Measurements from ENCODE around the gene YWHAG. TPM values are rescaled to one million over a fixed set of nuclear protein-coding genes. Genes with fewer than 3 reads are reported as not detected.

Gene YWHAG
- total RNA-seq, 1 experiment from 2014 or later: 241 TPM

DNA sequence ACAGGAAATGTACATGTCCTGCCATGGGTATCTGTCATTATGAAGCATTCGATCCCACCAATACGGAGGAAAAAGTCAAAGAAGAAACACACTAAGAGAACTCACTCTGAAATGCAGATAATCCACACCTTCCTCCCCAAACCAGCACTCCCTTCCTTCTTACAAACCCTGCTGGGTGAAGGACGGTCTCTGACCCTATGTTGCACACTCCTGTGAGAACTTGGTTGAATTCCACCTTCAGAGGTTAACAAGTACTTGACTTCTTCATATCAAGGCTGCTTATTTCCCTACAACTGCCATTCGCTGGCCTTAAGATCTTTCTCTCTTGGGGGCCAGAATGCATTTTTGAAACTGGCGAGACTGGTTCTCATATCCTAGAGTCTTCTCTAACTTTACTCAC lies 16.6 kb downstream of the YWHAG start:
- no peak overlapping the region for H2BK12ac ChIP-seq (ENCODE audit: insufficient read length, low read depth, low read length)
- peaks cover 58 to 81% (median 79%) of the 10 kb centered on the region in 3 experiments for H3K36me3 Mint-ChIP-seq (ENCODE audit: insufficient read depth in 1 of 3, low read depth in 3 of 3)
- no peak overlapping the region for H3T11ph ChIP-seq (ENCODE audit: low read length)
- no peak overlapping the region for H2BK5ac ChIP-seq (ENCODE audit: insufficient read length, low read length)
- H3K27me3 ChIP-seq (ENCODE audit: insufficient read depth, low read length): no peaks in the 10 kb centered on the region
- H2AFZ ChIP-seq (ENCODE audit: low read length): no peak overlapping the region
- H3K9me3 Mint-ChIP-seq: no peaks in the 10 kb centered on the region
- no peak overlapping the region for H3K23ac ChIP-seq (ENCODE audit: insufficient read length, low read depth, low read length)
- H3K27ac ChIP-seq (ENCODE audit: insufficient read length, low read depth, low read length): no peak overlapping the region
- H3K9me3 ChIP-seq (ENCODE audit: control insufficient read depth, low read depth, low read length): no peaks in the 10 kb centered on the region
- H4K20me1 ChIP-seq (ENCODE audit: control insufficient read depth, insufficient read depth, insufficient read length): no peaks in the 10 kb centered on the region
- no peak overlapping the region for H2BK15ac ChIP-seq (ENCODE audit: low read depth, low read length)
- H3K4me2 ChIP-seq (ENCODE audit: insufficient read depth, insufficient read length, low read length): no peak overlapping the region
- no peak overlapping the region for H3K14ac ChIP-seq (ENCODE audit: insufficient read depth, low read length)
- H2AK5ac ChIP-seq (ENCODE audit: insufficient read length, low read length): no peak overlapping the region
- peak overlapping the region in 2 of 3 experiments; percentile 17 to 36; a peak in 4 of 7 replicates for H3K27ac Mint-ChIP-seq
- DNase-seq: no peak
- no peaks in the 10 kb centered on the region; the same call in 1 of the 2 replicates for H3K4me1 ChIP-seq (ENCODE audit: insufficient read depth, low read length)
- H3K79me1 ChIP-seq (ENCODE audit: insufficient read depth, low read depth, low read length, poor library complexity, severe bottlenecking): peaks cover 12% of the 10 kb centered on the region
- no peak overlapping the region for H2BK20ac ChIP-seq (ENCODE audit: low read depth, low read length, poor library complexity, severe bottlenecking)
- no peak overlapping the region for H3K4me3 Mint-ChIP-seq
- no peaks in the 10 kb centered on the region for H3K27me3 Mint-ChIP-seq (ENCODE audit: low read depth)
- no peak overlapping the region for H3K4ac ChIP-seq (ENCODE audit: low read depth, low read length)
- H4K91ac ChIP-seq (ENCODE audit: insufficient read length, low read depth, low read length): no peak overlapping the region
- peaks cover 79% of the 10 kb centered on the region; the same call in 1 of the 2 replicates for H3K79me2 ChIP-seq (ENCODE audit: insufficient read depth, low read length)
- H3K23me2 ChIP-seq (ENCODE audit: insufficient read length, low read depth, low read length, poor library complexity, severe bottlenecking): no peaks in the 10 kb centered on the region
- no peak overlapping the region for H3K9ac ChIP-seq (ENCODE audit: extremely low read depth, insufficient read length, low read length)
- no peak overlapping the region for H4K8ac ChIP-seq (replicated peaks; ENCODE audit: insufficient read length, low read depth, low read length)
- H3K56ac ChIP-seq (ENCODE audit: insufficient read length, low read depth, low read length): no peak overlapping the region
- H4K5ac ChIP-seq (ENCODE audit: insufficient read length, low read depth, low read length): no peak overlapping the region
- TF ChIP-seq, protein P1, sequence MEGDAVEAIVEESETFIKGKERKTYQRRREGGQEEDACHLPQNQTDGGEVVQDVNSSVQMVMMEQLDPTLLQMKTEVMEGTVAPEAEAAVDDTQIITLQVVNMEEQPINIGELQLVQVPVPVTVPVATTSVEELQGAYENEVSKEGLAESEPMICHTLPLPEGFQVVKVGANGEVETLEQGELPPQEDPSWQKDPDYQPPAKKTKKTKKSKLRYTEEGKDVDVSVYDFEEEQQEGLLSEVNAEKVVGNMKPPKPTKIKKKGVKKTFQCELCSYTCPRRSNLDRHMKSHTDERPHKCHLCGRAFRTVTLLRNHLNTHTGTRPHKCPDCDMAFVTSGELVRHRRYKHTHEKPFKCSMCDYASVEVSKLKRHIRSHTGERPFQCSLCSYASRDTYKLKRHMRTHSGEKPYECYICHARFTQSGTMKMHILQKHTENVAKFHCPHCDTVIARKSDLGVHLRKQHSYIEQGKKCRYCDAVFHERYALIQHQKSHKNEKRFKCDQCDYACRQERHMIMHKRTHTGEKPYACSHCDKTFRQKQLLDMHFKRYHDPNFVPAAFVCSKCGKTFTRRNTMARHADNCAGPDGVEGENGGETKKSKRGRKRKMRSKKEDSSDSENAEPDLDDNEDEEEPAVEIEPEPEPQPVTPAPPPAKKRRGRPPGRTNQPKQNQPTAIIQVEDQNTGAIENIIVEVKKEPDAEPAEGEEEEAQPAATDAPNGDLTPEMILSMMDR (conservative IDR thresholded peaks at IDR 0.05): no peak
- peaks cover 36 to 44% of the 10 kb centered on the region in 2 experiments for H3K4me1 Mint-ChIP-seq
- H2BK120ac ChIP-seq (ENCODE audit: low read depth, low read length, poor library complexity, severe bottlenecking): no peak overlapping the region
- H3K18ac ChIP-seq (ENCODE audit: insufficient read length, low read depth, low read length): no peak overlapping the region
- no CpG with 5 or more reads among the region's 5 CpGs for WGBS (ENCODE audit: extremely low coverage, insufficient read length, low lambda C conversion rate)
